OCI-LY7 (cell line): Measurements from ENCODE around the gene NTHL1.

ENCODE experiments used
- CTCF ChIP-seq: fragments of 200-600 bp; sonication (generic); conservative IDR thresholded peaks from 2 replicates; pipeline ENCODE4 v1.5.1; 2014; ENCODE audit warnings: mild to moderate bottlenecking, antibody characterized with exemption, low read length, moderate library complexity, mixed read lengths
- EZH2phosphoT487 ChIP-seq: fragments of 200-600 bp; sonication (generic); IDR thresholded peaks from 2 replicates; pipeline ENCODE4 v1.6.1; 2018; ENCODE audit warnings: low read depth, borderline replicate concordance, mild to moderate bottlenecking, mixed run types, antibody characterized with exemption, low read length, moderate library complexity, mixed read lengths

GRCh38 chr16:2003231-2003826 lies 44.3 kb downstream of the NTHL1 start:
- TF ChIP-seq CTCF: no peak
- no peak for TF ChIP-seq EZH2phosphoT487
